Measurements from ENCODE around the gene MIPEP. TPM values are rescaled to one million over a fixed set of nuclear protein-coding genes. Genes with fewer than 3 reads are reported as not detected.

The MIPEP gene
- polyA plus RNA-seq, 1 donor from 2014 or later = 9.1 TPM

DNA sequence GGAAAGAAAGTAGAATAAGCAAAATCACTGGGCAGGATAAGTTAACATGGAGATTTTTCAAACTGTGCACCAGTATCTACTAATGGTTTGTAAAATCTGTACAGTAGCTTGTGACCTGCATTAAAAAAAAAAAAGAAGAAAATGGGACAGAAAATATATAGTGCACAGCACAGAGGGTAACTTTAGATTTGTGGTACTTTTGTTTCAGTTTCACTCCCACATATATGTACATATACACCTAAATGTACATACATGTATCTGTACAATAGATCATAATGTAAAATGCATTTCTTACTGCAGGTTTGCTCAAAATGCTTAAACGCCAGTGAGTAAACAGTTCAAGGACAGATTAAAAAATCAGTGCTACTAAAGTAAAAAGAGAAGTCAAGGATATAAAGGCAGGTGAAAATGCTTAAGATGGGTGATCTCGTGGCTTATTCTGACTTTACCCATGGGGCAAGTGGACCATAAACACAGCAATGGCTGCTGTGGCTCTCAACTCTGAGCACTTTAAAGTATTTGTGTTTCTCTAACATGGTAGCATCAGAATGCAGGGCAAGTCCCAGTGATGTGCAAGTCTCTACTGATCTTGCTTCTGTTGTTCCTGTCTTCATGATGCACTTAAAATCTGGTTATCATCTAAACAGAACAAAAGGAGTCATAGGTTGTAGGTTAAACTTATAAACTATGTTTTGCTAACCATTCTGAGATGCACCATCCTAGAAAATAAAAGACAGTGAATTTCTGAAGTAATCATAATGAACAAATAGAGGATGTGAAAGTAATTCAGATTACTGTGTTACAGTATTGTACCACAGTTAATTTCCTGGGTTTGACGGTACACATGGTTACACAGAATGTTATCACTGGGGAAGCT is 112.3 kb downstream of the MIPEP start:
- H3K27ac ChIP-seq (ENCODE audit: low read length) = no peak overlapping the region
- no peak overlapping the region for H2AFZ ChIP-seq (ENCODE audit: low read depth, low read length)
- no peak overlapping the region for H3K4me3 ChIP-seq (ENCODE audit: low read length)
- no peak for TF ChIP-seq TAF1 (IDR thresholded peaks at IDR 0.05; ENCODE audit: low read depth)
- TF ChIP-seq, protein P1, sequence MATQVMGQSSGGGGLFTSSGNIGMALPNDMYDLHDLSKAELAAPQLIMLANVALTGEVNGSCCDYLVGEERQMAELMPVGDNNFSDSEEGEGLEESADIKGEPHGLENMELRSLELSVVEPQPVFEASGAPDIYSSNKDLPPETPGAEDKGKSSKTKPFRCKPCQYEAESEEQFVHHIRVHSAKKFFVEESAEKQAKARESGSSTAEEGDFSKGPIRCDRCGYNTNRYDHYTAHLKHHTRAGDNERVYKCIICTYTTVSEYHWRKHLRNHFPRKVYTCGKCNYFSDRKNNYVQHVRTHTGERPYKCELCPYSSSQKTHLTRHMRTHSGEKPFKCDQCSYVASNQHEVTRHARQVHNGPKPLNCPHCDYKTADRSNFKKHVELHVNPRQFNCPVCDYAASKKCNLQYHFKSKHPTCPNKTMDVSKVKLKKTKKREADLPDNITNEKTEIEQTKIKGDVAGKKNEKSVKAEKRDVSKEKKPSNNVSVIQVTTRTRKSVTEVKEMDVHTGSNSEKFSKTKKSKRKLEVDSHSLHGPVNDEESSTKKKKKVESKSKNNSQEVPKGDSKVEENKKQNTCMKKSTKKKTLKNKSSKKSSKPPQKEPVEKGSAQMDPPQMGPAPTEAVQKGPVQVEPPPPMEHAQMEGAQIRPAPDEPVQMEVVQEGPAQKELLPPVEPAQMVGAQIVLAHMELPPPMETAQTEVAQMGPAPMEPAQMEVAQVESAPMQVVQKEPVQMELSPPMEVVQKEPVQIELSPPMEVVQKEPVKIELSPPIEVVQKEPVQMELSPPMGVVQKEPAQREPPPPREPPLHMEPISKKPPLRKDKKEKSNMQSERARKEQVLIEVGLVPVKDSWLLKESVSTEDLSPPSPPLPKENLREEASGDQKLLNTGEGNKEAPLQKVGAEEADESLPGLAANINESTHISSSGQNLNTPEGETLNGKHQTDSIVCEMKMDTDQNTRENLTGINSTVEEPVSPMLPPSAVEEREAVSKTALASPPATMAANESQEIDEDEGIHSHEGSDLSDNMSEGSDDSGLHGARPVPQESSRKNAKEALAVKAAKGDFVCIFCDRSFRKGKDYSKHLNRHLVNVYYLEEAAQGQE (IDR thresholded peaks at IDR 0.05; ENCODE audit: borderline replicate concordance) = no peak
- TF ChIP-seq EP300 (conservative IDR thresholded peaks at IDR 0.05; ENCODE audit: poor library complexity, severe bottlenecking) = no peak
- no peak for TF ChIP-seq POLR2AphosphoS5 (IDR thresholded peaks at IDR 0.05)
- TF ChIP-seq, protein P2, sequence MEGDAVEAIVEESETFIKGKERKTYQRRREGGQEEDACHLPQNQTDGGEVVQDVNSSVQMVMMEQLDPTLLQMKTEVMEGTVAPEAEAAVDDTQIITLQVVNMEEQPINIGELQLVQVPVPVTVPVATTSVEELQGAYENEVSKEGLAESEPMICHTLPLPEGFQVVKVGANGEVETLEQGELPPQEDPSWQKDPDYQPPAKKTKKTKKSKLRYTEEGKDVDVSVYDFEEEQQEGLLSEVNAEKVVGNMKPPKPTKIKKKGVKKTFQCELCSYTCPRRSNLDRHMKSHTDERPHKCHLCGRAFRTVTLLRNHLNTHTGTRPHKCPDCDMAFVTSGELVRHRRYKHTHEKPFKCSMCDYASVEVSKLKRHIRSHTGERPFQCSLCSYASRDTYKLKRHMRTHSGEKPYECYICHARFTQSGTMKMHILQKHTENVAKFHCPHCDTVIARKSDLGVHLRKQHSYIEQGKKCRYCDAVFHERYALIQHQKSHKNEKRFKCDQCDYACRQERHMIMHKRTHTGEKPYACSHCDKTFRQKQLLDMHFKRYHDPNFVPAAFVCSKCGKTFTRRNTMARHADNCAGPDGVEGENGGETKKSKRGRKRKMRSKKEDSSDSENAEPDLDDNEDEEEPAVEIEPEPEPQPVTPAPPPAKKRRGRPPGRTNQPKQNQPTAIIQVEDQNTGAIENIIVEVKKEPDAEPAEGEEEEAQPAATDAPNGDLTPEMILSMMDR (IDR thresholded peaks at IDR 0.05; ENCODE audit: poor library complexity, severe bottlenecking) = no peak
- TF ChIP-seq MXI1 (conservative IDR thresholded peaks at IDR 0.05; ENCODE audit: poor library complexity, severe bottlenecking) = no peak
- TF ChIP-seq EZH2 (IDR thresholded peaks at IDR 0.05; ENCODE audit: borderline replicate concordance, insufficient read depth, low read length, poor library complexity, severe bottlenecking) = no peak
- TF ChIP-seq RAD21 (conservative IDR thresholded peaks at IDR 0.05) = no peak
- H3K79me2 ChIP-seq (replicated peaks; ENCODE audit: insufficient read depth, low read length) = no peaks in the 10 kb centered on the region
- no peak overlapping the region for H3K4me2 ChIP-seq (ENCODE audit: low read length)
- no peaks in the 10 kb centered on the region for H3K36me3 ChIP-seq (ENCODE audit: insufficient read depth, low read length)
- no peaks in the 10 kb centered on the region for H3K9me2 ChIP-seq (ENCODE audit: insufficient read depth, low read length)
- no peaks in the 10 kb centered on the region for H3K9me3 ChIP-seq (ENCODE audit: low read length)
- H4K20me1 ChIP-seq (ENCODE audit: insufficient read depth) = no peaks in the 10 kb centered on the region
- H3F3A ChIP-seq (ENCODE audit: insufficient read depth, low read length, poor library complexity, severe bottlenecking) = no peaks in the 10 kb centered on the region
- no peaks in the 10 kb centered on the region for H3K27me3 ChIP-seq (ENCODE audit: insufficient read depth, low read depth, low read length)
- H3K9ac ChIP-seq (ENCODE audit: low read length) = no peak overlapping the region

DNA sequence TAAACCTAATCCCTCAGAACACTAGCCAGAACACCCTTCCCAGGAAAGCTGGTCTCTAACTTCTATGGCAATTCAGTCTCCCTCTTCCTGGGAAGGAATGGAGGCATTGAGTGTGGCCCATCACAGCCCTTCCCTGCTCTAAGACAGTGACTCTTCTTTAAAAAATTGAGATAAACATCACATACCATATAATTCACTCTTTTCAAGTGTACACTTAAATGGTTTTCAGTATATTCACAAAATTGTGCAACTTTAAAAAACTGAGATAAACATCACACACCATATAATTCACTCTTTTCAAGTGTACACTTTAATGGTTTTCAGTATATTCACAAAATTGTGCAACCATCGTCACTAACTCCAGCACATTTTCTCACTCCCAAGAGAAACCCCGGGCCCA is 116.5 kb downstream of the MIPEP start:
- H3K4me3 ChIP-seq (ENCODE audit: low read length) = no peak overlapping the region
- no peak overlapping the region for H3K27ac ChIP-seq (ENCODE audit: low read length)
- no peak overlapping the region for H3K9ac ChIP-seq (ENCODE audit: low read length)
- H3K9me2 ChIP-seq (ENCODE audit: insufficient read depth, low read length) = no peaks in the 10 kb centered on the region
- TF ChIP-seq, protein P1 (IDR thresholded peaks at IDR 0.05; ENCODE audit: borderline replicate concordance) = no peak
- TF ChIP-seq EZH2 (IDR thresholded peaks at IDR 0.05; ENCODE audit: borderline replicate concordance, insufficient read depth, low read length, poor library complexity, severe bottlenecking) = no peak
- no peaks in the 10 kb centered on the region for H3K79me2 ChIP-seq (replicated peaks; ENCODE audit: insufficient read depth, low read length)
- no peak overlapping the region for H2AFZ ChIP-seq (ENCODE audit: low read depth, low read length)
- no peaks in the 10 kb centered on the region for H4K20me1 ChIP-seq (ENCODE audit: insufficient read depth)
- H3F3A ChIP-seq (ENCODE audit: insufficient read depth, low read length, poor library complexity, severe bottlenecking) = no peaks in the 10 kb centered on the region
- no peaks in the 10 kb centered on the region for H3K9me3 ChIP-seq (ENCODE audit: low read length)
- H3K27me3 ChIP-seq (ENCODE audit: insufficient read depth, low read depth, low read length) = no peaks in the 10 kb centered on the region
- H3K36me3 ChIP-seq (ENCODE audit: insufficient read depth, low read length) = no peaks in the 10 kb centered on the region
- H3K4me2 ChIP-seq (ENCODE audit: low read length) = no peak overlapping the region

All from neural cell (in vitro differentiated cells).